K562 (cell line): ENCODE data around the gene RPS10.

ENCODE experiments used
- HEY1 ChIP-seq: fragments of 250-450 bp; sonication (Bioruptor Pico); IDR thresholded peaks from 2 replicates; pipeline ENCODE4 v1.5.0; 2020; ENCODE audit warnings: mild to moderate bottlenecking, moderate library complexity, borderline replicate concordance
- HMGN3 ChIP-seq: IDR thresholded peaks from 2 replicates; pipeline ENCODE4 v1.6.1; 2011; ENCODE audit warnings: borderline replicate concordance, low read depth, mild to moderate bottlenecking, mixed read lengths, low read length; ENCODE audit not compliant: insufficient read length; ENCODE audit errors: extremely low read depth
- MXI1 ChIP-seq: IDR thresholded peaks from 2 replicates; pipeline ENCODE4 v1.6.1; 2011; ENCODE audit warnings: low read depth, mild to moderate bottlenecking, improper control_type of control experiment, low read length
- NFYB ChIP-seq: IDR thresholded peaks from 2 replicates; pipeline ENCODE4 v1.6.1; 2011; ENCODE audit warnings: mild to moderate bottlenecking, moderate library complexity; ENCODE audit not compliant: insufficient read length; ENCODE audit errors: extremely low read depth
- PHF8 ChIP-seq: fragments of 200-600 bp; sonication (generic); IDR thresholded peaks from 2 replicates; pipeline ENCODE4 v1.6.1; 2012; ENCODE audit warnings: mixed run types, mild to moderate bottlenecking, inconsistent platforms, low read length, moderate library complexity, borderline replicate concordance
- POLR2AphosphoS5 ChIP-seq: IDR thresholded peaks from 2 replicates; pipeline ENCODE4 v1.6.1; 2011; ENCODE audit warnings: mild to moderate bottlenecking, low read depth, low read length, moderate library complexity; ENCODE audit not compliant: control insufficient read depth, insufficient read depth
- RFX5 ChIP-seq: IDR thresholded peaks from 2 replicates; pipeline ENCODE4 v1.6.1; 2011; ENCODE audit warnings: low read depth, mild to moderate bottlenecking, improper control_type of control experiment, low read length
- SIX5 ChIP-seq, 2 experiments: IDR thresholded peaks; 2 replicates each; pipeline ENCODE4 v1.6.1; 2011; ENCODE audit warnings: low read length in 2 of 2, borderline replicate concordance in 1 of 2, low read depth in 1 of 2, mild to moderate bottlenecking in 1 of 2, moderate library complexity in 1 of 2; ENCODE audit not compliant: insufficient read depth in 1 of 2
- SPI1 ChIP-seq: IDR thresholded peaks from 2 replicates; pipeline ENCODE4 v1.6.1; 2011; ENCODE audit warnings: low read depth, low read length, control low read depth, borderline replicate concordance
- SREBF2 ChIP-seq: sonication (generic); formaldehyde crosslinking; IDR thresholded peaks from 2 replicates; pipeline ENCODE4 v1.4.0; 2020; ENCODE audit warnings: mild to moderate bottlenecking, missing genetic modification reagents
- TF ChIP-seq, protein P1 (sequence below), 3 experiments: IDR thresholded peaks in 2 of 3; conservative IDR thresholded peaks in 1 of 3; 2 replicates each; pipeline ENCODE4 v1.5.1; 2011 to 2012; ENCODE audit warnings: low read length in 3 of 3, mild to moderate bottlenecking in 3 of 3, control low read depth in 2 of 3, improper control_type of control experiment in 1 of 3, inconsistent platforms in 1 of 3, low read depth in 1 of 3, mixed read lengths in 1 of 3, moderate library complexity in 1 of 3; ENCODE audit not compliant: insufficient read depth in 2 of 3
- TF ChIP-seq, protein P2 (sequence below): fragments of 450-650 bp; formaldehyde crosslinking; IDR thresholded peaks from 2 replicates; pipeline ENCODE4 v1.4.0; 2022; ENCODE audit warnings: missing genetic modification characterization

DNA sequence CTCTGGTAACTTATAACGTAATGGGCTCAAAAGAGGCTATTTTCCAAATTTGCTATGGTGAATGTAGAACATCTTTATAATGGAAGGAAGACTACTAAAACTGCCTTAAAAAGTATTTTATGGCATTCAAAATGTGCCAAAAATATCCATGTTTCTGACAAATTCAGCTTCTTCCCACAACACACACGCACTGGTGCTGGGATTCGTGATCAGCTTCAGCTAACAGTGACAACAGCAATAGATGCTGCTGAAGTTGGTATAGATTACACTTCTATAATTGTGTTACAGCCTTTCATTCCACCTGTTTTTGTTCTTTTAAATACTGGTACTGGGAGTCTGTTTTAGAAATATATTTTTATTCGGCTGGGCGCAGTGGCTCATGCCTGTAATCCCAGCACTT, 52.4 kb downstream of the RPS10 start:
- no peak for TF ChIP-seq SREBF2
- no peak for TF ChIP-seq SIX5 (IDR thresholded peaks at IDR 0.05; ENCODE audit: borderline replicate concordance in 1 of 2, insufficient read depth in 1 of 2, low read depth in 1 of 2, low read length in 2 of 2)
- no peak for TF ChIP-seq POLR2AphosphoS5
- TF ChIP-seq, protein P1, sequence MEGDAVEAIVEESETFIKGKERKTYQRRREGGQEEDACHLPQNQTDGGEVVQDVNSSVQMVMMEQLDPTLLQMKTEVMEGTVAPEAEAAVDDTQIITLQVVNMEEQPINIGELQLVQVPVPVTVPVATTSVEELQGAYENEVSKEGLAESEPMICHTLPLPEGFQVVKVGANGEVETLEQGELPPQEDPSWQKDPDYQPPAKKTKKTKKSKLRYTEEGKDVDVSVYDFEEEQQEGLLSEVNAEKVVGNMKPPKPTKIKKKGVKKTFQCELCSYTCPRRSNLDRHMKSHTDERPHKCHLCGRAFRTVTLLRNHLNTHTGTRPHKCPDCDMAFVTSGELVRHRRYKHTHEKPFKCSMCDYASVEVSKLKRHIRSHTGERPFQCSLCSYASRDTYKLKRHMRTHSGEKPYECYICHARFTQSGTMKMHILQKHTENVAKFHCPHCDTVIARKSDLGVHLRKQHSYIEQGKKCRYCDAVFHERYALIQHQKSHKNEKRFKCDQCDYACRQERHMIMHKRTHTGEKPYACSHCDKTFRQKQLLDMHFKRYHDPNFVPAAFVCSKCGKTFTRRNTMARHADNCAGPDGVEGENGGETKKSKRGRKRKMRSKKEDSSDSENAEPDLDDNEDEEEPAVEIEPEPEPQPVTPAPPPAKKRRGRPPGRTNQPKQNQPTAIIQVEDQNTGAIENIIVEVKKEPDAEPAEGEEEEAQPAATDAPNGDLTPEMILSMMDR (IDR thresholded peaks at IDR 0.05 in 2 of 3, conservative IDR thresholded peaks at IDR 0.05 in 1 of 3; ENCODE audit: insufficient read depth in 2 of 3, low read depth in 1 of 3, low read length in 3 of 3), result no peak
- TF ChIP-seq HMGN3, result no peak
- no peak for TF ChIP-seq HEY1 (CRISPR knock-in tag)
- TF ChIP-seq, protein P2, sequence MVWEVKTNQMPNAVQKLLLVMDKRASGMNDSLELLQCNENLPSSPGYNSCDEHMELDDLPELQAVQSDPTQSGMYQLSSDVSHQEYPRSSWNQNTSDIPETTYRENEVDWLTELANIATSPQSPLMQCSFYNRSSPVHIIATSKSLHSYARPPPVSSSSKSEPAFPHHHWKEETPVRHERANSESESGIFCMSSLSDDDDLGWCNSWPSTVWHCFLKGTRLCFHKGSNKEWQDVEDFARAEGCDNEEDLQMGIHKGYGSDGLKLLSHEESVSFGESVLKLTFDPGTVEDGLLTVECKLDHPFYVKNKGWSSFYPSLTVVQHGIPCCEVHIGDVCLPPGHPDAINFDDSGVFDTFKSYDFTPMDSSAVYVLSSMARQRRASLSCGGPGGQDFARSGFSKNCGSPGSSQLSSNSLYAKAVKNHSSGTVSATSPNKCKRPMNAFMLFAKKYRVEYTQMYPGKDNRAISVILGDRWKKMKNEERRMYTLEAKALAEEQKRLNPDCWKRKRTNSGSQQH (CRISPR knock-in tag), result no peak
- no peak for TF ChIP-seq PHF8
- no peak for TF ChIP-seq NFYB
- no peak for TF ChIP-seq RFX5
- TF ChIP-seq MXI1, result no peak
- no peak for TF ChIP-seq SPI1
